CD4-positive, CD25-positive, alpha-beta regulatory T cell (primary cell): ENCODE results near the gene TBC1D7. TPM values are rescaled to one million over a fixed set of nuclear protein-coding genes. Genes with fewer than 3 reads are reported as not detected.

Experiments used
- ATAC-seq, 2 donors: fragments of 150-1000 bp; cut with Tn5 transposase; one replicate each; pipeline ENCODE4 v1.10.0; 2021; ENCODE audit warnings: low read depth in 2 of 2, moderate number of reproducible peaks in 2 of 2, moderate library complexity in 1 of 2
- DNase-seq, 3 donors: peaks; one replicate each; pipeline versions ENCODE4 v3.0.0 to v3.0.0-alpha.2; 2012 to 2022; ENCODE audit warnings: mixed read lengths in 1 of 3
- H3K27ac ChIP-seq: one replicate; pipeline ENCODE4 v1.7.0; 2013; ENCODE audit warnings: mild to moderate bottlenecking, low read length; ENCODE audit not compliant: insufficient read depth, poor library complexity, severe bottlenecking
- H3K27me3 ChIP-seq: one replicate; pipeline ENCODE4 v1.7.0; 2013; ENCODE audit warnings: low read length; ENCODE audit not compliant: control insufficient read depth, insufficient read depth
- H3K36me3 ChIP-seq: one replicate; pipeline ENCODE4 v1.7.0; 2013; ENCODE audit warnings: mild to moderate bottlenecking, low read length, moderate library complexity; ENCODE audit not compliant: control insufficient read depth, insufficient read depth
- H3K4me1 ChIP-seq: 2 replicates; pipeline ENCODE4 v1.7.0; 2013; ENCODE audit warnings: mild to moderate bottlenecking, low read length; ENCODE audit not compliant: insufficient read depth, control insufficient read depth, poor library complexity, severe bottlenecking
- H3K4me3 ChIP-seq: one replicate; pipeline ENCODE4 v1.7.0; 2013; ENCODE audit warnings: low read depth, mild to moderate bottlenecking, low read length, moderate library complexity
- H3K9me3 ChIP-seq, 2 experiments: 1 replicate in 1 of 2; 2 replicates in 1 of 2; pipeline ENCODE4 v1.7.0; 2013; ENCODE audit warnings: low read length in 2 of 2, mild to moderate bottlenecking in 1 of 2, moderate library complexity in 1 of 2; ENCODE audit not compliant: control insufficient read depth in 2 of 2
- H3K27ac Mint-ChIP-seq, 3 donors: one replicate each; pipeline ENCODE4 v1.8.0; 2020 to 2022; ENCODE audit warnings: mild to moderate bottlenecking in 3 of 3, mixed read lengths in 3 of 3, moderate library complexity in 2 of 3
- H3K27me3 Mint-ChIP-seq: one replicate; pipeline ENCODE4 v1.8.0; 2022; ENCODE audit warnings: mild to moderate bottlenecking, mixed read lengths
- H3K36me3 Mint-ChIP-seq: one replicate; pipeline ENCODE4 v1.8.0; 2020; ENCODE audit warnings: mixed read lengths
- H3K4me1 Mint-ChIP-seq, 4 donors: one replicate each; pipeline ENCODE4 v1.8.0; 2020 to 2022; ENCODE audit warnings: mixed read lengths in 4 of 4, mild to moderate bottlenecking in 1 of 4
- H3K4me3 Mint-ChIP-seq, 4 donors: one replicate each; pipeline ENCODE4 v1.8.0; 2020 to 2022; ENCODE audit warnings: mild to moderate bottlenecking in 4 of 4, mixed read lengths in 4 of 4, moderate library complexity in 3 of 4
- H3K9me3 Mint-ChIP-seq, 7 donors: one replicate each; pipeline ENCODE4 v1.8.0; 2020 to 2022; ENCODE audit warnings: mixed read lengths in 7 of 7, mild to moderate bottlenecking in 3 of 7, moderate library complexity in 2 of 7
- polyA plus RNA-seq, 4 donors: library from polyadenylated mRNA; unstranded; fragments of 300-500 nt; fragmentation: Illumina TruSeq; gene quantifications; one replicate each; pipeline ENCODE4 v1.2.3, GENCODE V29; 2021
- total RNA-seq: library from RNA; stranded (reverse); gene quantifications from one replicate; pipeline ENCODE4 v1.2.3, GENCODE V29; 2022

TBC1D7 gene
- total and polyA plus RNA-seq, 5 donors from 2014 or later = 16.2 to 31.3 (median 20.7) TPM

GRCh38 chr6:13295576-13295975 is 32.8 kb downstream of the TBC1D7 start:
- ATAC-seq (no peak), DNase-seq (no peak)
- Mint-ChIP-seq H3K36me3 (peaks cover 67% of the 10 kb centered on the region), H3K4me1 (no peaks in the 10 kb centered on the region), H3K27me3 (no peaks in the 10 kb centered on the region), H3K4me3 (no peak overlapping the region), H3K27ac (no peak overlapping the region), H3K9me3 (no peaks in the 10 kb centered on the region)
- no peaks in the 10 kb centered on the region for H3K27me3 ChIP-seq
- no peak overlapping the region for H3K4me3 ChIP-seq
- no peaks in the 10 kb centered on the region for H3K9me3 ChIP-seq
- no peak overlapping the region for H3K27ac ChIP-seq
- no peaks in the 10 kb centered on the region for H3K4me1 ChIP-seq
- H3K36me3 ChIP-seq = peaks cover 31% of the 10 kb centered on the region

DNA sequence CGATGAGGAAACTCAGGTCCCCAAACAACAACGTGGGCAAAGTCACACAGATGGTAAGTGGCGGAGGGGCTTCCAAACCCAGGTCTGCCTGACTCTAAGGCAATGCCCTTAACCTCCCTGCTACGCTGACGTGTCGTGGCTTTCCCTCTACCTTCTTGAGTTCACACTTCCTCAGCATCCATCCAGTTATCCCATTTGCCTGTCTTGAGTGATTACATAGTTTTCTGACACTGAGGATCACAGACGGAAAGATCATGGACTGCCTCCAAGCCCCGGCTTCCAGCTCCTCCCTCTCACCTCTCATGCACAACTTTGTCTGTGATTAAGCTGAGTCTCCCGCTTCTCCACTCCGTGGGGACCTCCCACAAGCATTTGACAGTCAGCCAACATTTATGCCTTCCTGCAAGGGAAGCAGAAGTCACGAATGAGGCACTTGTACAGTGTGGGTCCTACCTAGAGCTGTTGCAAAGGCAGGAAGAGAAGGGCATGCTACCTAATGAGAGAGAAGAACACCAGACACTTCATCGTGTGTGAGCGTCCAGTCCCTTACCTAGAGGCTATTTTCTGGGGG is 33.8 kb downstream of the TBC1D7 start:
- Histone ChIP-seq H3K4me3 (no peak overlapping the region), H3K4me1 (no peaks in the 10 kb centered on the region), H3K27ac (no peak overlapping the region), H3K9me3 (no peaks in the 10 kb centered on the region), H3K27me3 (no peaks in the 10 kb centered on the region), H3K36me3 (peaks cover 30% of the 10 kb centered on the region)
- Mint-ChIP-seq H3K36me3 (peaks cover 68% of the 10 kb centered on the region), H3K27me3 (no peaks in the 10 kb centered on the region), H3K4me1 (no peaks in the 10 kb centered on the region), H3K9me3 (peaks cover 0 to 2% (median 0%) of the 10 kb centered on the region in 7 donors), H3K4me3 (no peak overlapping the region), H3K27ac (no peak overlapping the region)
- ATAC-seq (no peak), DNase-seq (no peak)

DNA sequence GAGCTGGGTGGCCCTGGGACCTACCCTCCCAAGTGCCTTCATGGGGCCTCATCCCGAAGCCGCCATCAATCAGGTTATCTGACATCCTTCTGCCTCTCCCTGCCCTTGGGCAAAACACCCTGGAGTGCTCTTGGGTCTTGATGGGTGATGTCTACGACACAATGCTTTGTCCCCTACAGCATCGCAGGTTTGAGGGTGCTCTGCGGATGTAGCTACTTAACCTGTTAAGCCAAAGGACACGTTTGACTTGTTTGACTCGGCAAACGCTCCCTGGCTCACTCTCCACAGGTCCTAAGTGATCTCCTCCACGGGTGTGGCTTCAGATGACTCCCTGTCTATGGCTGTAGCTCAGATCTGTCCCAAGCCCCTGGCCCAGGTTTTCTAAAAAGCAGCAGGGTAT is 35.6 kb downstream of the TBC1D7 start:
- Mint-ChIP-seq H3K4me3 (no peak overlapping the region), H3K27ac (no peak overlapping the region), H3K9me3 (peaks cover 0 to 8% (median 0%) of the 10 kb centered on the region in 7 donors), H3K4me1 (no peaks in the 10 kb centered on the region), H3K36me3 (peaks cover 59% of the 10 kb centered on the region), H3K27me3 (no peaks in the 10 kb centered on the region)
- Histone ChIP-seq H3K27ac (no peak overlapping the region), H3K36me3 (peaks cover 27% of the 10 kb centered on the region), H3K27me3 (no peaks in the 10 kb centered on the region), H3K9me3 (peaks cover 0 to 3% of the 10 kb centered on the region in 2 experiments), H3K4me1 (no peaks in the 10 kb centered on the region), H3K4me3 (no peak overlapping the region)
- no peak for ATAC-seq
- no peak for DNase-seq

DNA sequence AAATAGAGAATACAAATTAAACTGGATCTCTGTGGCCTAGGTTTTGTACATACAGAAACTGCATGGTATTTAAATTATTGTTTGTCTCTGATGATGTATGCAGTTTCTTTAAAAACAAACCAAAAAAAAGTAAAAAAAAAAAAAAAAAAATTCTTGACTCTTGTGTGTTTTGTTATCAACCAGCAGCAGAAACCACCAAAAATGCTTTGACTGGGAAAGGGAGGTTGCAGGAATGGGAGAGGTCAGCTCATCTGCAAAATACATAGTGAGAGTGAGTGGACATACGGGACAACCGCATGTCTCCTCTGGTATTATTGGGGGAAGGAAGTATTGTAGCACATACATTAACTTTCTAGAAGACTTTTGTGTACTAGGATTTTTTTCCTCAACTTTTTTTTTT is 38.0 kb downstream of the TBC1D7 start:
- no peak for DNase-seq
- Mint-ChIP-seq H3K4me1 (peaks cover 0 to 4% (median 0%) of the 10 kb centered on the region in 4 donors), H3K27me3 (no peaks in the 10 kb centered on the region), H3K4me3 (no peak overlapping the region), H3K36me3 (peaks cover 50% of the 10 kb centered on the region), H3K27ac (peak overlapping the region in 1 of 3 donors; percentile 24), H3K9me3 (peaks cover 0 to 10% (median 0%) of the 10 kb centered on the region in 7 donors)
- no peaks in the 10 kb centered on the region for H3K4me1 ChIP-seq
- H3K36me3 ChIP-seq = peaks cover 20% of the 10 kb centered on the region
- H3K4me3 ChIP-seq = no peak overlapping the region
- no peaks in the 10 kb centered on the region for H3K27me3 ChIP-seq
- no peak for ATAC-seq
- no peak overlapping the region for H3K27ac ChIP-seq
- H3K9me3 ChIP-seq = peaks cover 3 to 10% of the 10 kb centered on the region in 2 experiments

DNA sequence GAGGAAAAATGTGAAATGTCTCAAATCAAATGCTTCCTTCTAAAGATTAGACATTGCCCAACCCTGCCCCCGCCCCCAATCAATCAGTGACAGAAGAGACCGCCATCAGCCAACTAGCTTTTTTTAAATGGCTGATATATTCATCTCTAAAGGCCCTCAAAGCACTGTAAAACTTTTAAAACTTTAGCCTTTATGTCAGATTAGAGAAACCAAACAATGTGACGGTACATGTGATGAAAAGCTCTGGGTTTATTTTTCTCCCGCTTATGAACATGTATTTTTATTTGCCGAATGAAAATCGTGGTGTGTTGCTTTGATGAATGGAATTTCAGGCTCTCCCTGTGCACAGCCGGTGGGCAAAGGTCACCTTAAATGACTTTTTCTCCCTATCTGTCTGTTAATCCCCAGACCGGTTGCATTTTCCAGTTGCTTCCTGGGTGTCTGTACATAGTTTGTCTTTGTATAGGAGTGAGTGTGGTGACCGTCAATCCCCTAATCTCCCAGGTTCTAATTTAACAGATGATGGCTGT is 38.5 kb downstream of the TBC1D7 start:
- no peak overlapping the region for H3K4me3 ChIP-seq
- H3K27ac Mint-ChIP-seq = peak overlapping the region in 1 of 3 donors; percentile 24
- ATAC-seq = no peak
- H3K27me3 Mint-ChIP-seq = no peaks in the 10 kb centered on the region
- H3K4me1 Mint-ChIP-seq = peaks cover 0 to 4% (median 0%) of the 10 kb centered on the region in 4 donors
- H3K27me3 ChIP-seq = no peaks in the 10 kb centered on the region
- DNase-seq = no peak
- H3K9me3 ChIP-seq = peaks cover 3 to 10% of the 10 kb centered on the region in 2 experiments
- H3K27ac ChIP-seq = no peak overlapping the region
- peaks cover 0 to 10% (median 0%) of the 10 kb centered on the region in 7 donors for H3K9me3 Mint-ChIP-seq
- peaks cover 18% of the 10 kb centered on the region for H3K36me3 ChIP-seq
- no peaks in the 10 kb centered on the region for H3K4me1 ChIP-seq
- H3K36me3 Mint-ChIP-seq = peaks cover 46% of the 10 kb centered on the region
- no peak overlapping the region for H3K4me3 Mint-ChIP-seq

DNA sequence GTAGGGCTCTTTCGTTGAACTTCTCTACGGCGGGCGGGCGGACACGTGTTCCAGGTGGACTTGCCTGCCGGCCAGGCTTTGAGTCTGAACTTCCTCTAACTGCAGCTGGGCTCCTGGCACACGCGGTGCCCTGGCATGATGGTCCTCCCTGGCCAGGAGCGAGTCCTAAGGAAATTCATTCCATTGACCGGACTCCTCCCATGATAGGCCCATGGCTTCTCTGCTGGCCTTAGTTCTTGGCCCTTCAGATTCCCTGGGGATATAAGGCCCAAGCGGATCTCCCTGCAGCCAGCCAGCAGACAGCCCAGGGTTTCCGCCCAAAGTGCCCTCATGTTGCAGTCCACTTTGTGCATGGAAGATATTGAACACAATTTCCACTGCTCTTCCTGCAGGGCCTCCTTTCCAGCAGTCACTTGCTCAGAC is 39.4 kb downstream of the TBC1D7 start:
- Histone ChIP-seq H3K27ac (no peak overlapping the region), H3K4me3 (no peak overlapping the region), H3K4me1 (no peaks in the 10 kb centered on the region), H3K9me3 (peaks cover 3 to 10% of the 10 kb centered on the region in 2 experiments), H3K36me3 (peaks cover 10% of the 10 kb centered on the region), H3K27me3 (no peaks in the 10 kb centered on the region)
- ATAC-seq (no peak), DNase-seq (no peak)
- Mint-ChIP-seq H3K4me1 (peaks cover 0 to 4% (median 0%) of the 10 kb centered on the region in 4 donors), H3K4me3 (no peak overlapping the region), H3K27me3 (no peaks in the 10 kb centered on the region), H3K9me3 (peaks cover 0 to 10% (median 0%) of the 10 kb centered on the region in 7 donors), H3K27ac (no peak overlapping the region), H3K36me3 (peaks cover 37% of the 10 kb centered on the region)

GRCh38 chr6:13288481-13288880 is 39.9 kb downstream of the TBC1D7 start:
- no peaks in the 10 kb centered on the region for H3K27me3 Mint-ChIP-seq
- DNase-seq (no peak), ATAC-seq (no peak)
- Histone ChIP-seq H3K36me3 (peaks cover 6% of the 10 kb centered on the region), H3K27me3 (no peaks in the 10 kb centered on the region), H3K4me3 (no peak overlapping the region), H3K9me3 (peaks cover 3 to 10% of the 10 kb centered on the region in 2 experiments), H3K4me1 (no peaks in the 10 kb centered on the region), H3K27ac (no peak overlapping the region)
- no peak overlapping the region for H3K27ac Mint-ChIP-seq
- H3K4me1 Mint-ChIP-seq = peaks cover 0 to 4% (median 0%) of the 10 kb centered on the region in 4 donors
- H3K36me3 Mint-ChIP-seq = peaks cover 33% of the 10 kb centered on the region
- peaks cover 0 to 10% (median 0%) of the 10 kb centered on the region in 7 donors for H3K9me3 Mint-ChIP-seq
- H3K4me3 Mint-ChIP-seq = no peak overlapping the region

GRCh38 chr6:13287104-13287503 is 41.2 kb downstream of the TBC1D7 start:
- Histone ChIP-seq H3K27me3 (no peaks in the 10 kb centered on the region), H3K27ac (no peak overlapping the region), H3K9me3 (peaks cover 3 to 10% of the 10 kb centered on the region in 2 experiments), H3K4me1 (no peaks in the 10 kb centered on the region), H3K4me3 (no peak overlapping the region), H3K36me3 (no peaks in the 10 kb centered on the region)
- ATAC-seq (no peak), DNase-seq (no peak)
- H3K27ac Mint-ChIP-seq = no peak overlapping the region
- peaks cover 0 to 10% (median 0%) of the 10 kb centered on the region in 7 donors for H3K9me3 Mint-ChIP-seq
- H3K36me3 Mint-ChIP-seq = peaks cover 23% of the 10 kb centered on the region
- H3K4me1 Mint-ChIP-seq = peaks cover 0 to 4% (median under 1%) of the 10 kb centered on the region in 4 donors
- H3K27me3 Mint-ChIP-seq = no peaks in the 10 kb centered on the region
- H3K4me3 Mint-ChIP-seq = no peak overlapping the region
